Activated T-cell treated with anti-CD3 and anti-CD28 coated beads for 24 hours (primary cell): ENCODE measurements around the gene EML4.
"Not testable (repeated sequence)": the region's sequence is repeated elsewhere in the genome, so short reads cannot be mapped to it uniquely, and the experiment has no call there.

ENCODE experiments used
- DNase-seq: peaks from one replicate; pipeline ENCODE4 v3.0.0-alpha.2; 2020; ENCODE audit warnings: low read depth

EML4 gene

DNA sequence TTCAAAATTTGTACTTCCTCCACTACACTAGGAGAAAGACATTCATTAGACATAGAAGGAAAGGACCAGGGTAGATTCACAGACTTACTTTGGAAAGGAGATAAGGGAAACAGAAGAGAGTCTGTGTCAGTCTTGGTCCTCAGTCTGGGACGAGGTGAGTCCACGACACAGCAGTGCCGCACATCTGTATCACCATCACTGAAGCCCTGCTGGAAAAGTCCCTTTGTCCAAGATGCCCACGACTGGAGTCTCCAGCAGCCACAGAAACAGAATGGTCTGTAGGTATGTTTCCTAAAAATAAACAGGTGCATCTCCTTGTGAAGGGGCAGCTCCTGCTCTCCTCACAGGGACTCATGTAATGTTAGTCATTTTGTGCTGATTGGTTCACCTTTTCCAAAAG, 164.4 kb downstream of the EML4 start:
- DNase-seq, result no peak

DNA sequence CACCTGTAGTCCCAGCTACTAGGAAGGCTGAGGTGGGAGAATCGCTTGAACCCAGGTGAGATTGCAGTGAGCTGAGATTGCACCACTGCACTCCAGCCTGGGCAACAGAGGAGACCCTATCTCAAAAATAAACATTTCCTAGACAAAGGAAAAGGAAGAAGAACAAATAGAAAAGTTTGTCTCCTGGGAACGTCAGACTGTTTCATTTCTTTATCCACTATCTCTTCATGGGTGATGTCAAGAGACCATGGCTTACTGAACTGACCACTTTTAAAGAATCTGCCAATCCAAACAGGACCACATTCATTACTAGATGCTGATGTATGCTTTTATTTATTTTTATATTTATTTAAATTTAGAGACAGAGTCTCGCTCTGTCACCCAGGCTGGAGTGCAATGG, 165.1 kb downstream of the EML4 start:
- DNase-seq, result no peak

DNA sequence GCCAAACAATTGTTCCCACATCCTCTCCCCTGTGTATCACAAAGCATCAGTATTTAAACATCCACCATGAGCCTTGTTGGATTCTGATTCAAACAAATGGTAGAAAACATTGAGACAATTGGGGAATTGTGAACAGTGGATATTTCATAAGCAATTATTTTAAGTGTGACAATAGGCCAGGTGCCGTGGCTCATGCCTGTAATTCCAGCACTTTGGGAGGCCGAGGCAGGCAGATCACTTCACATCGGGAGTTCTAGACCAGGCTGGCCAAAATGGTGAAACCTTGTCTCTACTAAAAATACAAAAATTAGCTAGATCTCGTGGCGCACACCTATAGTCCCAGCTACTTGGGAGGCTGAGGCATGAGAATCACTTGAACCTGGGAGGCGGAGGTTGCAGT, 165.7 kb downstream of the EML4 start:
- not testable (repeated sequence) for DNase-seq

- DNase-seq, result no peak
These were observed 166.5 kb downstream of the EML4 start for GRCh38 chr2:42335514-42336104.

- no peak for DNase-seq
These were observed 167.3 kb downstream of the EML4 start for GRCh38 chr2:42336361-42336965.

DNA sequence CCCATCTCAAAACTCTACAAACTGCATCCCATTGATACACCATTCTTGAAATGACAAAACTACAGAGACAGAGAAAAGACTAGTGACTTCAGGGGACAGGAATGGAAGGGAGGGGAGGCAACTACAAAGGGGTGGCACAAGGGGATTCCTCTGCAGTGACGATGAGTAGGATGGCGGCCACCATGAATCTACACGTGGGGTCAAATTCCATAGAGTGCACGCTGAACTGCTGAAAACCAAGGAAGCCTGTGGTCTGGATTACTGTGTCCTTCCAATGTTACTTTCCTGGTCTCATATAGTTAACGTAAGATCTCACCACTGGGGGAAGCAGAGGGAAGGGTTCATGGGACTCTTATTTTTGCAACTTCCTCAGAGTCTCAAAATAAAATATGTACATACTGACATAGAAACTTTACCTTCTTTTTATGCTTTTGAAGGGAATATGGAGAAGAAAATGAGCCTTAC, 168.2 kb downstream of the EML4 start:
- no peak for DNase-seq

DNA sequence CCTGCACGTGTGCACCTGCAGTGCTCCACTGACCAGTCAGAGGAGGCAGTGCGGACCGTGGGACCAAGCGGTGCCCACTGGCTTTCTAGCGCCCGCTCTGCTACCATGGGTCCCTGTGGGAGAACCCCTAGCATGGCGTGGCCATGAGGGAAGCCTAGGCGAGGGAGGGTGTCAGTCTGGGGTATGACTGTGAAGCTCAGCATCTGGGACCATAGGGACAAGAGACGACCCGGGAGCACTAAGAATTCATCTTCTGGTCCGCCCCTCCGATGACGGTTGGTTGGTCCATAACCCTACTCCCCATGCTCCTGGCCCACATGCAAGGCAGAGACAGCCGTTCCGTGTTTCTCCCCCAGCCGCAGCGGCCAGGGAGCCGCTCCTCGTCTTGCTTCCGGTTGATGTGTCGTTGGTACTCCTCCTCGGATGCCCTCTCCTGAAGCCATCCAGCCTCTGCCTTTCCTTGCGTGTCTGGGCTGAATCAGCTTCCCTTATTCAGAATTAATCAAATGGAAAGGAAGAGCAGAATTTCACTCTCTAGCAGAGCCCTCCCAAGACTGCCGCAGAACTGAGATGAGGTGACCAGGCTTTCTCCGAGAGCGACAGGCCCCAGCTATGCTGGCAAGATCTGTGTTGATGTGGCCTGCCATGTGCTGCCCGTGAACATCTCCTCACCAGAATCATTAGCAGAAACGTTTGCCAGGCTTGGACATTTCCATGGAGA, 168.9 kb downstream of the EML4 start:
- DNase-seq, result no peak

DNA sequence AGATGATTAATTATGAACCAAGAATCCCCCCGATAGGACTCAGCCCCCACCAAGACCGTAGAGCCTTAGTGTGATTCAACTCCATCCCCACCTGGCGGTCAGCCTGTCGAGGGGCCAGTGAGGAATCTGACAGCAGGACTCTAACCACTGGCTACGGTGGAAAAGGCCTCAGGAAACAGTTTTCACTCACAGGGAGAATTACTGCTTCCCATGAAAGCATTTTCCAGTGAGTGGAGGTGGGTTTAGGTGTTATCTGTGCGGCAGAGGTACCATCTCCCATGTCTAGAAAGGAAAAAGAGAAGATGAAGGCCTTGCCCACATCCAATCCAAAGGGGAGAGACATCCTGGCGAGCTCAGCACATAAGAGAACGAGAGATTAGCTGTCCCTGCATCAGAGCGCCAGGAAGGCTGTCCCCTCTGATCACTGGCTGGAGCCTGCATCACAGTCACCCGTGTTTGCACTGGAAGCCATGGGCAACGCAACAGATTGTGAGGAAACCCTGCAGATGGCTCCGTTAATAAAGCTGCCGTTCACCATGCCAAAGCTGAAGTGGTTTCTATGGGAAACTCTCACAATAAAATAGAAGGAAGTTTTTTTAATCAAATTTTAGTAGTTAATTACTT, 169.5 kb downstream of the EML4 start:
- no peak for DNase-seq

DNA sequence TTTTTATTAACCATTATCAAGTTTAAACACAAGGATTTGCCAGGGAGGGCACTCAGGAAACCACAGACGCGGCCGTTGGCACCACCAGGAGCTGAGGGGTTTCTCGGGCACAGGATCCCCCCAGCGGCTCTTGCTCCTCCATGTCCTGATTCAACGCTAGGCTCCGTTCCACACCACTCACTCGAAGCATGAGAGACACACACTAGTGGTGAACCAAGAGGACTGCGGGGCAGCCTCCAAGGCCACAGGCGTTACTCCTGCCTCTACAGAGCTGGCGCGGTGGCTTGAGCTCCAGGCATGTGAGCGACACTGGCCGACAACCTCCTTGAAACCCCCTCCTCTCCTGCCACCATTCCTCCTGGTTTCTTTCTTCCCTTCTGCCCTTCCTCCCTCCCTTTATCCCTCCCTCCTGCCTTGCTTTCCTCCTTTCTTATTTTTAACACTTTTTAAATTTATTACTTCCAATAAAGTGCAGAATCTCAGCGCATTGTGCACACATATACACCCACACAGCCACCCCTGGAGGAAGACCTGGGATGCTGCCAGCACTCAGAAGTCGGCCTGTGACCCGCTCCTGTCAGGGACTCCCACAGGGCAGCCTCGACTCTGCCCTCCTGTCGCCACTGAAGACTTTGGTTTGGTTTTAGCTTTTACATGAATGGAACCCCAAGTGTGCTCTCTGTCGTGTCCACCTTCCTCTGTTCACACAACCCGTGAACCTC, 170.2 kb downstream of the EML4 start:
- DNase-seq, result no peak

DNA sequence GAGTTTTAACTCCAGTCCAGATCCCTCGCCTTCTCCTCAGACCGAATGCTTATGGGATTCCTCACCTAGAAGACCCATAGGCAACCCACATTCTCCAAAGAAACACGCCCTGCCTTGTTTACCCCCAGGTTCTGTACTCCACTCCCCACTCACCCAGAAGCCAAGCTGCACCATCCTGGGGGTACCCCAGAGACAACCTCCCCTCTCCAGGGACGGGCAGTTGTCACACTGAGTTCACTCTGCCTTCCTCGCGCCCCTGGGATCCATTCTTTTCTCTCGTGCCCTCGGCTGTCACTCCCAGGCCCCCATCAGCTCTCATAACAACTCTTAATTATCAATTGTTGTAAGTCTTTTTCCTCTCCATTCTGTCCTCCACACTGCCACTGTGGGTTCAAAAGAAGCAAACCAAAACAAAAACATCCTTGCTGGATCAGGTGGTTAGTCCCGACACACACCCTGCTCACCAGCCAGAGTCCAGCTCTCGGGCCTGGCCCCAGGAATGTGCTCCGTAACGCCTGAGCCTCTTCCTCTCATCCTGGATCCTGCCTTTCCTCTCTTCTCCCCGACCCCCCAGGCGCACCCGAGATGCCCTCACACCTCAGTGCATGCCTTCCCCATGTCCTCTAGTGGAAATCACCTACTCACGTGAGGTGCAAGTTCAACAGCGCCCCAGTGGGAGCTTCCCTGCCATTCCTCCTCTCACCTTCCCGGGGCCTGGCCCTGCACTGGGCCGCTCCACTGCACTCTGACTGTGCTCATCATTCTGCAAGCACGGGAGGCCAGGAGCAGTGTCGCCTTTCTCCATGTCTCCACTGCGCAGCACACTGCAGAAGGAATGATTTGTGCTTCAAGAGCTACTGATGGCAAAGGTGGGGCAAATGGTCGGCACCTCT, 171.1 kb downstream of the EML4 start:
- no peak for DNase-seq

GRCh38 chr2:42340938-42341636, 171.9 kb downstream of the EML4 start:
- no peak for DNase-seq

DNA sequence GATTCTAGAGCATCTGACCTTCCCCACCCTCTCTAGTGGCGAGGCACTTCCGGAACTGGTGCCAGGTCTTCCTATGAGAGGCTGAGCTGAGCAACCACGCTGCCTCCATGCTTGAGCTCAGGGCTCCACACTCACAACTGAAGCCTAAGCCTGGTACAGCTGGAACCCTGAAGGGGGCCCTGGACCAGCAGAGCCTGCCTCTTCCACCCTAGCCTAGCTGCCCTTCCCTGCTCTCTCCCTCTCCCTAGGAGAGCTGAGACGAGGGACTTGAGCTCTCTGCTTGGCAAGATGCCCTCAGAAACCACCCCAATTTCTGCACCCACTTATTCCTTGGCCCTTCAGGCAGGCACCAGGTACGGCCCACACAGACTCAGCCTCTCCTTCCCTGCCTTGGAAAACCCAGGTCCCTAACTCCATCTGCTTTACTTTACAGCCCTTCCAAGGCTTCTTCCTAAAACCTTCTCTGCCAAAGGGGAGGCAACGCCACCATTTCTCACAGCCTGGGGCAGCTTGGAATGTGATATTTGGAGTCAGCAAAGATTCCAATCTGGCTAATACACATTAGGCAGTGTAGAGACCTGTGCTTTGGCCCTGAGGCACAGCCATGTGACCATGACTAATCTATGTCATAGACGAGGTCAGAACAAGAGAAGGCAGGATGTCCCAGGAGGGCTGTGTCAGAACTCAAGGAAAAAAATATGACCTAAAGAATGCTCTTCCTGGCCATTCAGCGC, 173.1 kb downstream of the EML4 start:
- no peak for DNase-seq

- no peak for DNase-seq
These were observed 173.7 kb downstream of the EML4 start for GRCh38 chr2:42342795-42343241.

DNA sequence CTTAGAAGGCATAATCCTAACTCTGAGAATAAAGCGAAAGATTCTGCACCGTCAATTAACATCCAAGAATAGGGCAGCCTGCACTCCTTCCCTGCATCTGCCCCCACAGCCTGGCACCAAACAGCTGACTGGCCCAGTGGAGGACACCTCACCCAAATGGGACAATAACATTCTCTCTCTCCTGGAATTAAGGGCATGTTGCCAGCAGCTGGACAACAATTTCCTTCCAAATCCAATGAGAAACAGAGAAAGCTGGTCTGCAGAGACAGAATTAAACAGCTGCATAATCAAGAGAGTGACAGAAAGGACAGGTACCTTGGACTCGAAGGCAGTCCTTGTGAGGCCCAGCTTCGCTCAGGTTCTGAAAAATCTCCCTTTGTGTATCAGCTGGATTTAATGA, 176.8 kb downstream of the EML4 start:
- DNase-seq, result no peak

DNA sequence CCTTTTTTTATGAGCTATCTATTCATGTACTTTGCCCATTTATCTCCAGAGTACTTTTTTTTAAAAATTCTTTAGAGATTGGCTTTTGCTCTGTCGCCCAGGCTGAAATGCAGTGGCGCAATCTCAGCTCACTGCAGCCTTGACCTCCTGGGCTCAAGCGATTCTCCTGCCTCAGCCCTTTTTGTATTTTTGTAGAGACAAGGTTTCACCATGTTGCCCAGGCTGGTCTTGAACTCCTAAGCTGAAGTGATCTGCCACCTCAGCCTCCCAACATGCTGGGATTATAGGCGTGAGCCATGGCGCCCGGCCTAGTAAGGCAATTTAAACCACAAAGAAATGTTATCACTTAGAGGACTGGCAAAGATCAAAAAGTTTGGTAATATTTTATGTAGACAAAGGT, 177.7 kb downstream of the EML4 start:
- not testable (repeated sequence) for DNase-seq

DNA sequence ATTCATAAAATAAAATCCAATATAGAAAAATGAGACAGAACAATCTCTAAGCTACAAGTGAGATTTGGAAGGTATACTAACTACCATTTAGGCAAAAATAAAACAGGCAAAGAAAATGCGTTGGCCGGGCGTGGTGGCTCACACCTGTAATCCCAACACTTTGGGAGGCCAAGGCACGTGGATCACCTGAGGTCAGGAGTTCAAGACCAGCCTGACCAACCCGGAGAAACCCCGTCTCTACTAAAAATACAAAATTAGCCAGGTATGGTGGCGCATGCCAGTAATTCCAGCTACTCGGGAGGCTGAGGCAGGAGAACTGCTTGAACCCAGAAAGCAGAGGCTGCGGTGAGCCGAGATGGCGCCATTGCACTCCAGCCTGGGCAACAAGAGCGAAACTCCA, 178.4 kb downstream of the EML4 start:
- not testable (repeated sequence) for DNase-seq

DNA sequence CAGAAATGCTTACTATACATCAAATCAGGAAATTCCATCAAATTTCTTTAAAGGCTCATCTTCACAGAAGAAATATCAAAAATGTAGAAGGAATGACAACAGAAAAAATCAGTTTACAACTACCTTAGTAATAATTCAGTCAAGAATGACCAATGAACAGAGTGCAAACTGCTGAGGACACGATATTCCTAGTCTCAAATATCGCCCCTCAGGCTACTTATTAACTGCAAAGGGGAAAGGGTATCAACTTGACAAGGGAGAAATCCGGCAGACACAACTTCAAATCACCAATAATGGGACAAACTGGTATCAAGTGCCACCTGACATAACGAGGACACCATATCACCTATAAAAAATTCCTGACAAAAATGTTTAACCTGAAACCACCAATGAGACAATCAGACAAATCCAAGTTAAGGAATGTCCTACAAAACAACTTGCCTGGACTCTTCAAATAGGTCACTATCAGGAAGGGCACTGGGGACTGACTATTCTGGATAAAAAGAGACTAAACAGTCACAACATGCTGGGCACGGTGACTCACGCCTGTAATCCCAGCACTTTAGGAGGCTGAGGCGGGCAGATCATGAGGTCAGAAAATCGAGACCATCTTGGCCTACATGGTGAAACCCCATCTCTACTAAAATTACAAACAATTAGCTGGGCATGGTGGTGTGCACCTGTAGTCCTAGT, 179.1 kb downstream of the EML4 start:
- DNase-seq, result no peak

DNA sequence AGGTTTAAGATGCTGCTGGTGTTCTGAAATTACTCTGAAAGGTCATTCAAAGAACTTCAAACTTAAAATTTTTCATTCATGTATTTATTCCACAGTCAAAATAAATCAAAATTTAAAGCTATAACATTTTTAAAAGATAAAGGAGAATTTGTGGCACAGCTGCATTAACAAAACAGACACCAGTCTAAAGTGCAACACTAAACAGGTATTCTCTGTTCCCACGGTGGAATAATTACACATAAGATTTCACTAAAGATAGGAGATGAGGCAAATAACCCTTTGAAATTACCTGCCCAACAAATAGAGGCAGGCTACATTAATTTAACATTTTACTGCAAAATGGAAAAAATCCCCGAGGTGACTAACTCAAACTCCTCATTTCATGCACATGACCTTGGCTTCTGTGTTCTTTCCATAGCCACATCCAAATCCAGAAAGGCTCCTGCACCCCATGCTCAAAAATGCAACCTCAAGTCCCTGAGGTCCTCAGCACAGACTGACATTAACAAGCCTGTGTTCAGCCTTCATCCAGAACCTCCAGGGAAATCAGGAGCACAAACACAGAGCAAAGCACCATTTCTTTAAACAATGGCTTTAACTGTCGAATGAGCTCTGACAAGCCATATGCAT, 181.4 kb downstream of the EML4 start:
- no peak for DNase-seq

DNA sequence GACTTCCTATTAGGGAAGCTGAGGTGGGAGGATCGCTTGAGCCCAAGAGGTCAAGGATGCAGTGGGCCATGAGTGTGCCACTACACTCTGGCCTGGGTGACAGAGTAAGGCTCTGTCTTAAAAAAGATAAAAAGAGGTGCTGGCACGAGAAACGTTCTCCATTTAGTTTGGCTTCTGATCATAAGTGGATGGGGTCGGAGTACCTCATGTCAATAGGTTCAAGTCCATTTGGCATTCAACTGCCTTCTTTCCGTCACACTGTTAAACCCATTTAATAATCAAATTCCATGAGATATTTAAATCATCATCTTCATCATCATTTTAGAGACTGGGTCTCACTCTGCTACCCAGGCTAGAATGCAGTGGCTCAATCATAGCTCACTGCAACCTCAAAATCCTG, 182.7 kb downstream of the EML4 start:
- no peak for DNase-seq
